Medulla oblongata (tissue), 1 donor: ENCODE measurements around the gene SLC25A39.

Experiments used
- DNase-seq: peaks from one replicate; pipeline ENCODE4 v3.0.0-alpha.2; 2015; ENCODE audit errors: extremely low spot score

SLC25A39 gene

DNA sequence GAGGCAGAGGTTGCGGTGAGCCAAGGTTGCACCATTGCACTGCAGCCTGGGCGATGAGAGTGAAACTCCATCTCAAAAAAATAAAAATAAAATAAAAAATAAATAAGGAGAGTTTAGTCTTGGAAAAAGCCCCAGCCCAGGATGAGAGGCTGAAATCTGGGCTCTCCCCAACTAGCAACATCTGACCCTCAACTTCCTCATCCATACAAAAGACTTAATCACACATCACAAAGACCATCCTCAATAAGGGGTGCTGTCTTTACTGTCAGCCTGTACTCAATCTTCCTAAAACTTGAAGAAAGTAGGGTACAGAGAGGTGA, 45.3 kb downstream of the SLC25A39 start:
- DNase-seq = no peak

DNA sequence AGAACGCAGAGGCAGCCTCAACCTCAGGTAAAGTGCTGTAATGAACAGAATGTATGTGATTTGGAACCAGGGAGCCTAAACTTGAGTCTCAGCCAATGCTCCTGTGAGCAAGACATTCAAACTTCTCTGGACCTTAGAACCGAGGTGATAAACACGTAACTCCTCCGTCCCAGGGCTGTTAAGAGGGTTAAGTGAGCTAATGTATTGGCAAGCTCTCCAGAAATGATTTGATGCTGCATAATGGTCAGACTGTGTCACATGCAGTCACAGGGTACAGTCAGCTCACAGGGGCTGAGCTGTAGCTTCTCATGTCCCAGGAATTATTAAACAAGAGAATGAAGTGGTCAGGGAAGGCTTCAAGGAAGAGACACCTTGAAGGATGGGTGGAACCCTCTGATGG, 46.6 kb downstream of the SLC25A39 start:
- no peak for DNase-seq

DNA sequence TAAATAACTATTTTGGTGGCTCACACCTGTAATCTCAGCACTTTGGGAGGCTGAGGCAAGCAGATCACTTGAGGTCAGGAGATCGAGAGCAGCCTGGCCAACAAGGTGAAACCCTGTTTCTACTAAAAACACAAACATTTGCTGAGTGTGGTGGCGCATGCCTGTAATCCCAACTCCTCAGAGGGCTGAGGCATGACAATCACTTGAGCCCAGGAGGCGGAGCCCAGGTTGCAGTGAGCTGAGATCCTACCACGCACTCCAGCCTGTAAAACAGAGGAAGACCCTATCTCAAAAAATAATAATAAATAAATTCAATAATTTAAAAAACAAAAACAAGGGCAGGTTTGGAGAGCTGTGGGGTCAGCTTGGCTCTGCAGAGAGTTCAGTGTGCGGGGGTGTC, 51.0 kb downstream of the SLC25A39 start:
- no peak for DNase-seq

DNA sequence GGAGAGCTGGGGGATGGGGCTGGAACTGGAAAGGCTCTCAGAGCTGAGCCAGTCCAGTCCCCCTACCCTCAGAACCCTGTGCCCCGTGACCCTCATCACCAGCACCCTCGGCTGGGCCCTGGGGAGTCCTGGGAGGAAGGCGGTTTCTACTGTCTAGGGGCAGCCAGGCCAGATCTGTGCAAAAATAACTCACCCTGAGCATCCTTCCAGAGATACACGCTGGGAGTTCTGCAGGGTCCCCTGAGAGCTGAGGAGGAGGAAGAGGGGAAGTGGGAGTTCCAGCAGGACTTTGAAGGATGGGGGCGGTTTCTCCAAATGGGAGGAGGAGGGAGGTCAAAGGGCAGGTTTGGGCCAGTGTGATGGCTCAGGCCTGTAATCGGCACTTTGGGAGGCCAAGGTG, 51.7 kb downstream of the SLC25A39 start:
- DNase-seq = no peak

DNA sequence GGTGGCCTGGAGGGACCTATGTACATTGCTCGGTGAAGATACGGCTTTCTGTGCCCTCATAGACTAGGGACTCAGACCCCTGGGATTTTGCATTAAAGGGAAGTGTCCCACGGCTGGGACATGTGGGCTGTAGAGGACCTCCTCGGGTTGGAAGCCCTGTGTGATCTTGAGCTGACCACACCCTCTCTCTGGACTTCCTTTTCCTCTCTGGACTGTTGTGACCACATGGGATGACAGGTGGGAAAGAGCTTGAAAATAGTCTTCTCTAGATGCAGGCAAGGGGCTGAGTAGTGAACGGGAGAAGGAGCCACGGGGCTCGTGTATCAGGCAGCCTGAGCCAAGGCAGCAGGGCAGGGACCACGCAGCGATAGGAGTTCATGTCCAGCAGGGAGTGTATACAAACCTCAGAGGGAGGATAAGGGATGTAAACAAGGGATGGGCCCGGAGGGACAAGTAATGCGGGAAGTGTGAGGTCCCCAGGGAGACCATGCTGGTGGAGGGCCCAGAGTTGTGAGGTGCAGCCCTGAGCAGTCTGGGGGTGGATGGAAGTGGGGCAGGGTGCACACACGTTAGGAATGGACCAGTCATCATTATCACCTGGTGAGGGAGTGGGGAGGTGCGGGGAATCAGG, 52.2 kb downstream of the SLC25A39 start:
- no peak for DNase-seq
